Amniotic stem cell (primary cell): ENCODE data around the gene RSBN1L.

Source experiments
- DNase-seq: peaks from one replicate; lab custom pipeline; 2025; lab: John Stamatoyannopoulos, UW

Gene RSBN1L

DNA sequence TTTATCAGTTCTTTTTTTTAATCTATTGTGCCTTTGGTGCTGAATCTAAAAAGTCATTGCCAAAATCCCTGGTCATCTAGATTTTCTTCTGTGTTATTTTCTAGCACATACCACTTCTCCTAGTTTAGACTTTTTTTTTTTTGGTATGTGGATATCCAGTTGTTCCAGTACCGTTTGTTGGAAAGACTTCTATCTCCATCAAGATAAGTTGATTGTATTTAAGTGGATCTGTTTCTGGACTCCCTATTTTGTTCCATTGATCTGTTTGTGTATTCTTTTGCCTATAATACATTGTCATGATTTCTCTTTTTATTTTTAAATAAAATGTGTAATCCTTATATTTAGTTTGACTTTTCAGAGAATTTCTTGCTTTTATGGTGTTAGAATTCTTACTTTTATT is 35.5 kb downstream of the RSBN1L start:
- DNase-seq = no peak

DNA sequence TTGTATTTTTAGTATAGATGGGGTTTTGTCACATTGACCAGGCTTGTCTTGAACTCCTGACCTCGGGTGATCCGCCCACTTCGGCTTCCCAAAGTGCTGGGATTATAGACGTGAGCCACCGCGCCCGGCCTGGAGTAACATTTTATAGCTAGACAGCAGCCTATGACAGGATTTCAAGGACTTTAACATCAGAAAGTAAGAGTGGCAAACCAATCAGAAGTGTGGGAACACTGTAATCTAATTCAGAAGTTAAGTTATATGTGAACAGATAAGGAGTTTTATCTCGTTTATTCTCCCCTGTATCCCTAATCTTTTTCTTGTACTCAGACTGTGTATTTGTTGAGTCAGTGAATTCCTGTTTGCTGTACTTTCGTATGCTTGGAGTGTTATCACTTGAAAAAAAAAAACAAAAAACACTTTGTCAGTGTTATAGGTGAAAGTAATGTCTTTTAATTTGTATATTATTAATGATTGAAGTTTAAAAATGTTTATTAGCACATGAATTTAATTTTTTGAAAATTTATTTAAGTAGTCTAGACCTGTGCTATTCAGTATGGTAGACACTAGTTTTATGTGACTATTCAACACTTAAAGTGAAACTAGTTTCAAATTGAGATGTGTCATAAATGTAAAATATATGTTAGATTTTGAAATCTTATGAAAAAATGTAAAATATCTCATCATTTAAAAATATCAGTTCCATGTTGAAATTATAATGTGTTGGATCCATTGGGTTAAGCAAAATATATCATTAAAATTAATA is 38.6 kb downstream of the RSBN1L start:
- no peak for DNase-seq

DNA sequence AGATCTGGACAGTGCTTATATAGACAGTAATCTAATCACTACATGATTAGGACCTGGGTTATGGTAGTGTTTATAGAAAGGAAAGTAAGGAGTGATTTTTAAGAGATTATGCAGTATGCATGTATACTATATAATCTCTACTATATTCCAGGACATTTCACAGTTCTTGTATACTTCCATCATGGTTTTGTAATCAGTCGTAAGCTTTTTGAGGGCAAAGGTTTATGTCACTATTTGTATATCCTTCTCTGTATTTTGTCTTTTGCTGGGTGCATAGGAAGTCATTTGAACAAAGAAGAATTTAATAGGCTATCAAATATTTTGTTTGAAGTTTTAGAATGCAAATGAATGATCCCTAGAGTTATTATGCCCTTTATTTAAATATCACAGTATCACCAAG is 39.2 kb downstream of the RSBN1L start:
- no peak for DNase-seq

DNA sequence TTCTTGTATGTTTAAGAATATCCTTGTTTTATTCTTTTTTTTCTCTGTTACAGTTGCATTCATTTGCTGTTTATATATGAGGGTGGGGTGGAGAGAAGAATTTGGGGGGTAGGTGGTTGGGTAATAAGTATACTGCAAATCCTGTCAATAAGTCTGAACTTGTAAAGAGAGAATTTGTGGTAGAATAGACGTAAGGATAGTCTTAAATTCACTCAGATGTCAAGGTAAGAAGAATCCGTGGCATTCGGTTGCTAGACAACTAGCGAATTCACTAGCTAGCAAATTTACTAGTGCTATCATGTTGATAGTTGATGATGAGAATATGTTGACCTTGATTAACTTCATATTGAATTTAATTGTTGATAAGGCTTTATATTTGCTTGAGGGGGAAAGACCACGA is 40.7 kb downstream of the RSBN1L start:
- no peak for DNase-seq

DNA sequence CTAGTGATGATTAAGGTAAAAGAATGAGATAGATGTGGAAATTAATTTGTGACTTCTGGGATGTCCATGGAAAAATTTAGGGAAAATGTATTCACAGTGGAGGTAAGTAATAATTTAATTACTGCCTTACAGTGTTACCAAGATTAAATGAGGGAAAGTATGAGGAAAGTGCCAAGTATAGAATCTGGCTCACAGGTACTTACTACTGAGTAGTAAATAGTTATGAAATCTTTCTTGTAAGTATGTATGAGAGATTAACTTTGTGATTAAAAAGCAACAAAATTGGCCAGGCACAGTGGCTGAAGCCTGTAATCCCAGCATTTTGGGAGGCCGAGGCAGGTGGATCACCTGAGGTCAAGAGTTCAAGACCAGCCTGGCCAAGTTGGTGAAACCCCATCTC is 42.1 kb downstream of the RSBN1L start:
- no peak for DNase-seq

DNA sequence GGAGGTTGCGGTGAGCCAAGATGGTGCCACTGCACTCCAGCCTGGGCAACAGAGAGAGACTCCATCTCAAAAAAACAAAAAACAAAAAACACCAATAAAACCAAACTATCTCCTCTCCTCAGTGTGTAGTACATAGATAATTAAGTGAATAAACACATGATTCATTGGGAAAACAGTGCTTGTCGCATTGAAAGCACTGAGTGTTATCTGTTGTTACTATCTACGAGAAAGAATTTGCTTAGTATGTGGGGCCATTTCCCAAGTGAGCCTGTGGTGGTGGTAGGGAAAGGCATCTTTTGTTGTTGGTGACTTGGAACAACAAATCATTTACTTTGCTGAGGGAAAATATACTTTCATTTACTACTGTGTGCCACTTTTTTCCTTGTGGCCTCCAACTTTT is 42.6 kb downstream of the RSBN1L start:
- peak; percentile 62 for DNase-seq

DNA sequence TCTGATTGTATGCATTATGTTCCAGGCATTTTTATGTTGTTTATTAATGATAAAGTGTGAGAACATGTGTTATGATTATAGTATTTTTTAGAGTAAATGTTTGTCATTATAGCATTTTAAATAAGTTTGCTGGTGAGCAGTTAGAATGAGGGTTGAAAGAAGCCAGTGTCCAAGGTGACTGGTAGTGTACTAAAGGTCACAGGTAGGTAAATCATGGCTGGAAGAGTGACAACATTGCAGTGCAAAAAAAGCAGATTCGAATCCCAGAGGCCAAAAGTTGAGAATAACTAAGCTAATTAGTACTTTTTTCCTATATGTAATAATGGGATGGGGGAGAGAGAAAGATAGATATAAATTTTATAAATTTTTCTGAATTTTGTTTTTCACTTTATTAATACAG is 44.0 kb downstream of the RSBN1L start:
- no peak for DNase-seq

DNA sequence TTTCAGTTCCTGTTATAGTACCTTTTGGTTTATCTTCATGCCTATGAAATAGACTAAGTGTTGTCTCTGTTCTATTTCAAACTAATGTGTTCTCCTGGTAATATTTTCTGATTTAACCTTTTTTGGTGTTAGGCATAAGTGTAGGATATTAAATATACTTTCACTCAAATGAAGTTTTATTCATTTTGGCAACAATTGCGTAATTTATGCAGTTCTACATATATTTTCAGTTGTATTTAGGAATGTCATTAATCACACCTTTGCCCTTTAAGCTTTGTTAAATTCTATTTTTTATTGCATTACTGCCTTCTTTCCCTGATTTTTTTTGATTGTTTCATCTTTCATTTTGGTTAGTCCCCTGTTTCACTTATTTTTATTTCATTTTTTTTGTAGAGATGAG is 47.3 kb downstream of the RSBN1L start:
- no peak for DNase-seq

DNA sequence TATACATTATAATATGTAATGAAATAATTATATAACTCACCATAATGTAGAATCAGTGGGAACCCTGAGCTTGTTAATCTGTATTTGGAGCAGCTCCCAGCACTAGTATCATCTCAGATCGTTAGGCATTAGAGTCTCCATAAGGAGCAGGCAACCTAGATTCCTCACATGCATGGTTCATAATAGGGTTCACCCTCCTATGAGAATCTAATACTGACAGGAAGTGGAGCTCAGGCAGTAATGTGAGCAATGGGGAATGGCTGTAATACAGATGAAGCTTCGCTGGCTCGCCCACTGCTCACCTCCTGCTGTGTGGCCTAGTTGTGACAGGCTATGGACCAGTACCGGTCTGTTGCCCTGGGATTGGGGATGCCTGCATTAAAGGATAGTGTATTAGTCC is 49.5 kb downstream of the RSBN1L start:
- no peak for DNase-seq

DNA sequence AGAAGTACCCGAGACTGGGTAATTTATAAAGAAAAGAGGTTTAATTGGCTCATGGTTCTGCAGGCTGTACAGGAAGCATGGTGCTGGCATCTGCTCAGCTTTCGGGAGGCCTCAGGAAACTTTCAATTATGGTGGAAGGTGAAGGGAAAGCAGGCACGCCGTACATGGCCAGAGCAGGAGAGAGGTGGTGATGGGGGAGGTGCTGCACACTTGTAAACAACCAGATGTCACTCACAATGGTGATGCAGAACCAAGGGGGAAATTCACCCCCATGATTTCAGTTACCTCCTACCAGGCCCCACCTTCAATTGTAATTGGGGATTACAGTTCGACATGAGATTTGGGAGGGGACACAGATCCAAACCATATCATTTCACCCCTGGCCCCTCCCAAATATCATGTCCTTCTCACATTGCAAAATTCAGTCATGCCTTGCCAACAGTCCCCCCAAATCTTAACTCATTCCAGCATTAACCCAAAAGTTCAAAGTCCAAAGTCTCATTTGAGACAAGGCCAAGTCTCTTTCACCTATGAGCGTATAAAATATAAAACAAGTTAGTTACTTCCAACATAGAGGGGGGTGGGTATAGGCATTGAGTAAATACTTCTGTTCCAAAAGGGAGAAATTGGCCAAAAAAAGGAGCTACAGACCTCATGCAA is 50.0 kb downstream of the RSBN1L start:
- no peak for DNase-seq

DNA sequence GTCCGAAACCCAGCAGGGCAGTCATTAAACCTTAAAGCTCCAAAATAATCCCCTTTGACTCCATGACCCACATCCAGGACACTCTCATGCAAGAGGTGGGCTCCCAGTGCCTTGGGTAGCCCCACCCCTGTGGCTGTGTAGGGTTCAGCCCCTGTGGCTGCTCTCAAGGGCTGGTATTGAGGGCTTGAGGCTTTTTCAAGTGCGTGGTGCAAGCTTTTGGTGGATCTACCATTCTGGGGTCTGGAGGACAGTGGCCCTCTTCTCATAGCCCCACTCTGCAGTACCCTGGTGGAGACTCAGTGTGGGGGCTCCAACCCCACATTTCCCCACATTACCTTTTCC is 50.5 kb downstream of the RSBN1L start:
- DNase-seq = no peak

DNA sequence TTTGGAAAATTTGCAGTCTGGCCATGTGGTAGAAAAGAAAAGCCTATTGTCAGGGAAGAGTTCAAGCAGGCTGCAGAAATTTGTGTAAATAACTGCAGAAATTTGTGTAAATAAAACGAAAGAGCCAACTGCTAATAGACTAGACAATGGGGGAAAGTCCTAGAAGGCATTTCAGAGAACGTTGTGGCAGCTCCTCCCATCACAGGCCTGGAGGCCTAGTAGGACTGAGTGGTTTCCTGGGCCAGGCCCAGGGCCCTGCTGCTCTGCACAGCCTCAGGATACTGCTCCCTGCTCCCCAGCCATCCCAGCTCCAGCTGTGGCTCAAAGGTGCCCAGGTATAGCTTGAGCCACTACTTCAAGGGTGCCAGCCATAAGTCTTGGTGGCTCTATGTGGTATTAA is 50.9 kb downstream of the RSBN1L start:
- no peak for DNase-seq

DNA sequence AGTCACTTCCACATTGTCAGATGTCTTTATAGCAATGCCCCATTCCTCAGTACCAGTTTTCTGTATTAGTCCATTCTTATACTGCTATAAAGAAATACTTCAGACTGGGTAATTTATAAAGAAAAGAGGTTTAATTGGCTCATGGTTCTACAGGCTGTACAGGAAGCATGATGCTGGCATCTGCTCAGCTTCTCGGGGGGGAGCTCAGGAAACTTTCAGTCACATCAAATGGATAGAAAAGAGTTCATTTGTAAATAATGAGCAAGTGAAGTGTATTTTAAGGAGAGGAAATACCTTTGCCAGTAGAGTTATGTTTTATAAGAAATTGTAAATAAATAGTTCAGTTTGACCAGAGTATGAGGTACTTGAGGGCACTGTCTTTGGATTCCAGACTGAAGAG is 51.5 kb downstream of the RSBN1L start:
- DNase-seq = no peak

DNA sequence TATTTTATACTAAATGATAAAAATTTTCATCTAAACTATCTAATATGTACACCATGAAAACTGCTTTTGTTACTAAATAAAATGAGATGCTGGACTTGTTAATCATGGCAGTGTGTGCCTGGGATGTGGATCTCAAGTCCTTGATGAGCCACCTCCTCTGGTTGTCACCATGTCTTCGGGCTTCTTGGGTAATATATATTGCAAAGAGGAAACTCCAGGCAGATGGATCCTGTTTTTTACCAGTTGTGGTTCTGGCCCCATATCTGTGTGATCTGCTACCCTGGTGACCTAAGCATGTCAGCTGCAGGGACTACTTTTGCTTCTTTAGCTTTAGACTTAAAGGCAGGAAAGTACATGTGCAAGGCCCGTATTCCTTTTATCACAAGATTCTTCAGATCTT is 55.8 kb downstream of the RSBN1L start:
- DNase-seq = no peak

DNA sequence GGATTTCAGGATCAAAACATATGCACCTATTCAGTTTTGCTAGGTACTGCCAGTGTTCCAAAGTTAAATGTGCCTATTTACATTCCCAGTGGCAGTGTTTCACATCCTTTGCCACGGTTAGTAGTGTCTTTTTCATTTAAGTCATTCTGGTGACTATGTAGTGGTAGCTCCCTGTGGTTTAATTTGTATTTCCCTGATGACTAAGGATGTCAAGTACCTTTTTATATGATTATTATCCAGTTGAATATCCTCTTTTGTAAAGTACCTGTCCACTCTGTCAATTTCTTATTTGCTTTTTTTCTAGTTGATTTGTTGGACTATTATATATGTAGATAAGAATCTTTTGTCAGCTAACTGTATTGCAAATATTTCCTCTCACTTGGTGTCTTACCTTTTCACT is 56.9 kb downstream of the RSBN1L start:
- DNase-seq = no peak

DNA sequence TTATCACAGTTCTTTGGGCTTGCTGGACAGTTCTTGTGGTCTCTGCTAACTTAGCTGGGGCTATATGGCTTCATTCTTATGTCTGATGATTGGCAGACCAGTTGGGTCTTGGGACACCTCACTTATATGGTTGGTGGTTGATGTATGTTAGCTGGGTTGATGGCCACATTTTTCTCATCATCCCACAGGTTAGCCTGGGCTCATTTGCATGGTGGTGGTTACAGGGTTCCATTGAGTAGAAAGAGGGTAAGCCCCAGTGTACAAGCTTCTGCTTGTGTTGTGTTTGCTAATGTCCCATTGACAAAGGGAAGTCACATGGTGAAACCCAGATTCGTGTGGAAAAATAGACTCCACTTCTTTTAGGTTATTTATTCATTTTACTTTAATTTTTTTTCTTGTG is 61.3 kb downstream of the RSBN1L start:
- no peak for DNase-seq

DNA sequence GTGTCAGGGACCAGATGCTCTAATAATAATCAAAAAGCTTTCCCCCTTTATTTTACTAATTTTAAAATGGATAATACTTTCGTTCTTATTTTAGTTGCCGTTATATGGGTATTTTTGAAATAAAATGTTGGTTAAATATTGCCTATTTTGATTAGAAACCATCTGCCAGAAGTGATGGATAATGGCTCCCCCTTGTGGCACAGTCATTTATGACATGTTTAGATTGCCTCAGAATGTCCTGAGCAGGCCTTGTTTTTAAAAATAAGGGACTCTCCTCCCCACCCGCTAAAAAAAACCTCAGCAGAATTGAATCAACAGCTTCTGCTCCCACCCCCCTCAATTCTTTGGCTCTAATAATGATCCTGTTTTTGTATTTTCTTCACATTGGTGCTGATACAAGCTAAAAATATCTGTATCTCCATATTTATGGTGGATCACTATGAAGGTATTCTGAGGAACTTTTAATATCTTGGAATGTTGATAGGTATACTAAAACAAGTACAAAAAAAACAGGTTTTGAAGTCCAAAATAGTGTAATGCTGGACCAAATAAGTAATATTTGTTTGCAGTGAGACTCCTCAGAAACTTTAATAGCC is 63.1 kb downstream of the RSBN1L start:
- DNase-seq = peak; percentile 9

DNA sequence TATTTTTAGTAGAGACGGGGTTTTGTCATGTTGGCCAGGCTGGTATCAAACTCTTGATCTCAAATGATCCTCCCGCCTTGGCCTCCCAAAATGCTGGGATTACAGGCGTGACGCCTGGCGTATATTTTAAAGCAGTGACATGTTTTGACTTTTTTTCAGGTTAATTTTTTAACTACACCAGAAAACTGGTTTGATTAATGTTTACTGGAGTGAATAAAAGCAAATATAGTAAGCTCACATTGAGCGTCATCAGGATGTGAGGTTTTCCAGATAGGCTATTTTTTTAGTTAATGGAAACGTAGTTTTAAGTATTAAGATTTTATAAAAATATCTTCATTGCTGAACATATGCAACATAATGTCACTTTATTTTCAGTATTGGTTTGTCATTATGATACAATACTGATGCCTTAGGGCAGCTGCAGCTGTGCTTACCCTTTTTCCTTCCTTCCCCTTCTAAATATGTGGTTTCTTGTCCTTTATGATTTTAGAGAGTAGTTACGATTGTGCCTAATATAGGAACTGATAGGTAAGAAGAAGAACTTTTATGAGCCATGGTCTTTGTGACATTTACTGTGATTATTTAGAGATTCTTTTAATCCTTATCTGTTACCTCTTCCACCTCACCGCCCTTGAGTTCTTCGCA is 64.7 kb downstream of the RSBN1L start:
- no peak for DNase-seq

DNA sequence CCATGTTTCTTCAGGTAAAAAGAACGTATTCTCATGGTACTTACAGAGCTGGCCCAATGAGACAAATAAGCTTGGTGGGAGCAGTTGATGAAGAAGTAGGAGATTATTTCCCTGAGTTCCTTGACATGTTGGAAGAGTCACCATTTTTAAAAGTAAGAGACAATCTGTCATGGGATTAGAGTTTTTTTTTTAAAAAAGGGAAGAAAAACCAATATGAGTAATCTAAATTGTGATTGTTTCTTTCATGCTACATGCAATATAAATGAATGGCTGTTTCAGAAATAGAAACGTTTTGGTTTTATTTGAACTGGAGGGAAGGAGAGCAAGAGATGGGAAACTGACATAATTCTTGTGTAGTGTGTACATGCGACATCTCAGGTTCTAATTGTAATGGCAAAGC is 69.2 kb downstream of the RSBN1L start:
- no peak for DNase-seq

DNA sequence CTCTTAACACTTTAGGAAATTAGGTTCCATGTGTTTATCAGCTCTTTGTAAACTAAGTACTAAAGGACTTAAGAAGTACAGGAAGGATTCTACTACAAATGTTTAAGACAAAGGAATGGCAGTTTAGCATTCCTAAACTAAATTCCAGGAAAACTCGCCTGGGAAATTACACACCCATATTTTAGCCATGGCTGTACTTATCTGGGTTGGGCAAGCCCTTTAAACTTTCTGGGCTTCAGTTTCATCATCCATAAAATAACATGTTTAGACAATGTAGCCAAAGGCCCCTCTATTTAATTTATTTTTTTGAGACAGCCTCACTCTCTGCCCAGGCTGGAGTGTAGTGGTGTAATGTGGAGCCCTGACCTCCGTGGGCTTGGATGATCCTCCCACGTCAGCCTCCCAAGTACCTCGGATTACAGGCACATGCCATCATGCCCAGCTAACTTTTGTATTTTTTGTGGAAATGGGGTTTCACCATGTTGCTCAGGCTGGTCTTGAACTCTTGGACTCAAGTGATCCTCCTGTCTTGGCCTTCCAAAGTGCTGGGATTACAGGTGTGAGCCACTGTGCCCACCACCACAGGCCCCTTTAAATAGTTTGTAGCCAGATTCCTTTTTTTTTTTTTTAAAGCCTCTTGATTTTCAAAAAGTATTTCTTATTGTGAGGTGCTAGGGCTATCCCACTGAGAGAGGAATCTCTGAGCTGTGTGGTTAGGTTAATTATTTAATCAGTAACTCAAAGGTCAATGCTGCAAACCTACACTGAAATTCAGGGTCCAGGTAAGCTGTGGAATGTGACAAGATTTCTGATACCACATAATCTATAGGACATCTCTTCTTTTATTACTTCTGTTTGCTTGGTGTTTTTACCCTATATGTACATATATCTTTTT is 69.9 kb downstream of the RSBN1L start:
- DNase-seq = peak; percentile 0

DNA sequence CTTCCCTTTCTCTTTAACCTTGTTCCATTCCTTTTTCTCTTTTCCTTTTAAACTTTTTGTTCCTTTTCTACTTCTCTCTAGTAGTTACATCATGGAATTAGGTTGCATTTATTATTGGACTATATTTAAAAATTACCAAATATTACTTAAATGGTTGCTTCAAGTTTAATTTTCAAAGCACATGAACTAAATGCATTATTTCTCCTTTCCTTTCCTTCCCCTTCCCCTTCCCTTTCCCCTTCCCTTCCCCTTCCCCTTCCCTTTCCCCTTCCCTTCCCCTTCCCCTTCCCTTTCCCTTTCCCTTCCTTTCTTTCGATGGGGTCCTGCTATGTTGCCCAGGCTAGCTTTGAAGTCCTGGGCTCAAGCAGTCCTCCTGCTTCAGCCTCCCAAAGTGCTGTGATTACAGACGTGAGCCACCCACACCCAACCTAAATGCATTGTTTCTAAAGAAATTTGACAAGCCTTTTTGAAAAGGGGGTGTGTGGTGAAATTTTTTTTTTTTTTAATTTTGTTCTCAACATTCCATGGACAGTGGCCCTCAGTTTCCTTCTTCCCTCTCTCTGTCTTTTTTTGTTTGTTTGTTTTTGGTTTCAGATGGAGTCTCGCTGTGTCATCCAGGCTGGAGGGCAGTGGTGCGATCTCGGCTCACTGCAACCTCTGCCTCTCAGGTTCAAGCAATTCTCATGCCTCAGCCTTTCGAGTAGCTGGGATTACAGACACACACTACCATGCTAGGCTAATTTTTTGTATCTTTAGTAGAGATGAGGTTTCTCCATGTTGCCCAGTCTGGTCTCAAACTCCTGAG is 70.7 kb downstream of the RSBN1L start:
- DNase-seq = no peak
